ENCODE results near the gene NMBR. TPM values are rescaled to one million over a fixed set of nuclear protein-coding genes. Genes with fewer than 3 reads are reported as not detected.

The NMBR gene
- total RNA-seq, 4 donors from 2014 or later, result not detected

- H3K27ac ChIP-seq (replicated peaks in 1 of 4), result no peak overlapping the region
- peaks cover 0 to 5% (median 0%) of the 10 kb centered on the region in 4 donors for H3K4me1 ChIP-seq
- H3K4me3 ChIP-seq, result no peak overlapping the region
- peaks cover 0 to 26% (median 7%) of the 10 kb centered on the region in 4 donors for H3K27me3 ChIP-seq
- TF ChIP-seq POLR2A (IDR thresholded peaks at IDR 0.05; ENCODE audit: low read depth), result no peak
- no peak for TF ChIP-seq POLR2AphosphoS5 (IDR thresholded peaks at IDR 0.05)
- no peak for TF ChIP-seq EP300 (IDR thresholded peaks at IDR 0.05)
- TF ChIP-seq, protein P1, sequence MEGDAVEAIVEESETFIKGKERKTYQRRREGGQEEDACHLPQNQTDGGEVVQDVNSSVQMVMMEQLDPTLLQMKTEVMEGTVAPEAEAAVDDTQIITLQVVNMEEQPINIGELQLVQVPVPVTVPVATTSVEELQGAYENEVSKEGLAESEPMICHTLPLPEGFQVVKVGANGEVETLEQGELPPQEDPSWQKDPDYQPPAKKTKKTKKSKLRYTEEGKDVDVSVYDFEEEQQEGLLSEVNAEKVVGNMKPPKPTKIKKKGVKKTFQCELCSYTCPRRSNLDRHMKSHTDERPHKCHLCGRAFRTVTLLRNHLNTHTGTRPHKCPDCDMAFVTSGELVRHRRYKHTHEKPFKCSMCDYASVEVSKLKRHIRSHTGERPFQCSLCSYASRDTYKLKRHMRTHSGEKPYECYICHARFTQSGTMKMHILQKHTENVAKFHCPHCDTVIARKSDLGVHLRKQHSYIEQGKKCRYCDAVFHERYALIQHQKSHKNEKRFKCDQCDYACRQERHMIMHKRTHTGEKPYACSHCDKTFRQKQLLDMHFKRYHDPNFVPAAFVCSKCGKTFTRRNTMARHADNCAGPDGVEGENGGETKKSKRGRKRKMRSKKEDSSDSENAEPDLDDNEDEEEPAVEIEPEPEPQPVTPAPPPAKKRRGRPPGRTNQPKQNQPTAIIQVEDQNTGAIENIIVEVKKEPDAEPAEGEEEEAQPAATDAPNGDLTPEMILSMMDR (IDR thresholded peaks at IDR 0.05), result no peak
- no peaks in the 10 kb centered on the region for H3K9me3 ChIP-seq
- DNase-seq (ENCODE audit: extremely low spot score), result no peak
- H3K36me3 ChIP-seq, result no peaks in the 10 kb centered on the region
- 19% methylated on average over 39 of the region's 49 CpGs for WGBS
- intact Hi-C loops (cut with DNase I), result no loop called here
Measured at GRCh38 chr6:142087950-142088857, 58.7 kb downstream of the NMBR start.

- Histone ChIP-seq H3K36me3 (no peaks in the 10 kb centered on the region), H3K4me3 (no peak overlapping the region), H3K9me3 (no peaks in the 10 kb centered on the region), H3K4me1 (no peaks in the 10 kb centered on the region), H3K27me3 (no peaks in the 10 kb centered on the region), H3K27ac (replicated peaks in 1 of 4) (no peak overlapping the region)
- intact Hi-C loops (cut with DNase I), result no loop called here
- TF ChIP-seq EP300 (IDR thresholded peaks at IDR 0.05), result no peak
- TF ChIP-seq, protein P1 (IDR thresholded peaks at IDR 0.05), result no peak
- no peak for TF ChIP-seq POLR2AphosphoS5 (IDR thresholded peaks at IDR 0.05)
- no peak for TF ChIP-seq POLR2A (IDR thresholded peaks at IDR 0.05; ENCODE audit: low read depth)
- no peak for DNase-seq (ENCODE audit: extremely low spot score)
Measured at GRCh38 chr6:142079130-142079529, 67.8 kb downstream of the NMBR start.

- DNase-seq (ENCODE audit: extremely low spot score), result no peak
- no peaks in the 10 kb centered on the region for H3K36me3 ChIP-seq
- H3K27ac ChIP-seq (replicated peaks in 1 of 4), result no peak overlapping the region
- no peaks in the 10 kb centered on the region for H3K4me1 ChIP-seq
- 86% methylated on average over 7 of the region's 7 CpGs for WGBS
- TF ChIP-seq, protein P1 (IDR thresholded peaks at IDR 0.05), result no peak
- no peak for TF ChIP-seq POLR2AphosphoS5 (IDR thresholded peaks at IDR 0.05)
- TF ChIP-seq EP300 (IDR thresholded peaks at IDR 0.05), result no peak
- no peak for TF ChIP-seq POLR2A (IDR thresholded peaks at IDR 0.05; ENCODE audit: low read depth)
- intact Hi-C loops (cut with DNase I), result no loop called here
- no peaks in the 10 kb centered on the region for H3K9me3 ChIP-seq
- H3K27me3 ChIP-seq, result no peaks in the 10 kb centered on the region
- no peak overlapping the region for H3K4me3 ChIP-seq
Measured at GRCh38 chr6:142075516-142076101, 71.3 kb downstream of the NMBR start.

- H3K9me3 ChIP-seq, result no peaks in the 10 kb centered on the region
- TF ChIP-seq POLR2AphosphoS5 (IDR thresholded peaks at IDR 0.05), result no peak
- TF ChIP-seq, protein P1 (IDR thresholded peaks at IDR 0.05), result no peak
- TF ChIP-seq POLR2A (IDR thresholded peaks at IDR 0.05; ENCODE audit: low read depth), result no peak
- no peak for TF ChIP-seq EP300 (IDR thresholded peaks at IDR 0.05)
- no peaks in the 10 kb centered on the region for H3K36me3 ChIP-seq
- DNase-seq (ENCODE audit: extremely low spot score), result no peak
- H3K4me3 ChIP-seq, result no peak overlapping the region
- WGBS, result 75% methylated on average over 1 of the region's 1 CpG
- intact Hi-C loops (cut with DNase I), result no loop called here
- H3K4me1 ChIP-seq, result no peaks in the 10 kb centered on the region
- H3K27ac ChIP-seq (replicated peaks in 1 of 4), result no peak overlapping the region
- no peaks in the 10 kb centered on the region for H3K27me3 ChIP-seq
Measured at GRCh38 chr6:142074516-142074915, 72.4 kb downstream of the NMBR start.

Measured in esophagus muscularis mucosa (tissue), 4 donors.